CD1c-positive myeloid dendritic cell (primary cell): ENCODE results near the gene SUMO3.

Source experiments
- DNase-seq: peaks from one replicate; pipeline ENCODE4 v3.0.0-alpha.2; 2016; ENCODE audit errors: extremely low spot score

SUMO3 gene

DNA sequence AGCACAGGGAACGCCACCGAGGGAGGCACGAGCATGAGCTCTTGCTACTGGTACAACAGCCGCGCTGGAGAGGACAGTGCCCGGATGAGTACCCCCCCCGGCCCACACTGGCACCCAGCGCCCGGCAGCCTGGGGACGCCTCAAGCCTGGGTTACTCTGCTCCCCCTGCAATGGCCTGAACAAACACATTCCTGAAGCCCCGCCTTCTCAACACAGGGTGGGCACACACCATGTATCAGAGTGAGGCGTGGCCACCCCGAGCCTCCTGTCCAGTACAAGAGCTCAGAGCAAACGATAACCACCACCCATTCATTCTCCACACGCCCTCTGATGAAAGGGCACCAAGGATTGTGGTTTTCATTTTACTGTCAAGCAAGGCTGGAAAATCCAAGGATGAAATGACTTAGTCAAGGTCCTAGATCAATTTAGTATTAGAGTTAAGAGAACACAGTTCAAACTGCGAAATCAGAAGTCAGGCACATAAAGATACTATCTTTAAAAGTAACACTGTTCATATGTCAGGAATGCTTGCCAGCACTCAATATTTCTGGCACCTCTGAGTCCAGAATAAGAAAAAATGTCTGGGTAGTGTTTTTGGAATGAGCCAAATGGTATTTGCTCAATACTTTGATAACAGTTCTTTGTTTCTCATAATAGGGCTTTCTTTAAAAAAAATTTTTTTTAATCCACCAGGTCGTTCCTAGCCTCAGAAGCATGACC is 38.3 kb downstream of the SUMO3 start:
- no peak for DNase-seq

DNA sequence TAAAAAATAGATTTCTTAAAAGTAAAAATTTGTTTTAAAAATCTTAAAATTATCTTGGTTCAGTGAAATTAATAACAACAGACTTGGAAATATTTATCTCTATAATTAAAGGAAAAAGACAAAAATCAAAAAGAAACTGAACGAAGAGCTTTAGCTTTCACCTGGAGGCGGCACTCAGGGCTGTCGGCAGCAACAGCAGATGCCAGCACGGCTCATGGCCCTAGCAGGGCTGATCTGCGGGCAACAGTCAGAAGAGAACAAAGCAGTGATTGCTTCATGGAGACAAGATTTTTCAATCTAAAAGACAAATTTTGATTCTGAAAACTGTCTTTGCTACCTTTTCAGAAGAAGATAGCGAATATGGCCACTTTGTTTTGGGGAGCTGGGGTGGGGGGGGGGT is 38.9 kb downstream of the SUMO3 start:
- no peak for DNase-seq

DNA sequence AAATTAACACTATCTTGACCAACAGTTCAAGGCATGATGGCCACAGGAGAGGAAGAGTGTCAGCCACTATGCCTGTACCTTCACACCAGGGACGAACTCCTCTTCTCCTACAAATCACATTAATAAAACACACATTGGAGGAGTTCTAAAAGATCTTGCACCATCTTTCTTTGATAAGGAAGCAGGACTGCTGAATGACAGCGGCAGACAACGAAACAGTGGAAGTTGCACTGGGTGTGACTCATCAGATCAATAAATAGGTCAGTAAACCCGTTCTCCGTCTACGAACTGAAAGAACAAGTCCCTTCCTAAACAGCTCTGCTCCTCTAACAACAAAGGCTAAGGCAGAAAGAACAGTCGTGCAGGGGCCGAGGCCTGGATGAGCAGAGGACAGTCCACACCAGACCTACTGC is 39.4 kb downstream of the SUMO3 start:
- no peak for DNase-seq

DNA sequence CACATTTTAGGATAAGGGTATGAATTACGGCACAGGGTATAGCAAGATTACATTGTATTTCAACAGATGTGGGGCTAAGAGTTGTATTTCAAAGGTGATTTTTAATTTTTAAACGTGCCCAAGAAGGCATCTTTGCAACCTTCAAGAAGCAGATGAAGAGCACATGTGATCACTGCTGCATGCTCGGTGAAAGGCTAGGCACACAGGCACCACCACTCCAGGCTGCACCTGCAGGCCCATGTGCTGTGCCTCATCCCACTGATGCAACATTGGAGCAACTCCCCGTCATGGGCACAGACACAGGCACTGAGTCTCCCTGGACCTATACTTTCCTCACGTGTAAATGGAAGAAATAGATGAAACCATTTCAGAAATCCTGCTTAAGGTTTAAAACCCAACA is 39.8 kb downstream of the SUMO3 start:
- DNase-seq, result no peak

DNA sequence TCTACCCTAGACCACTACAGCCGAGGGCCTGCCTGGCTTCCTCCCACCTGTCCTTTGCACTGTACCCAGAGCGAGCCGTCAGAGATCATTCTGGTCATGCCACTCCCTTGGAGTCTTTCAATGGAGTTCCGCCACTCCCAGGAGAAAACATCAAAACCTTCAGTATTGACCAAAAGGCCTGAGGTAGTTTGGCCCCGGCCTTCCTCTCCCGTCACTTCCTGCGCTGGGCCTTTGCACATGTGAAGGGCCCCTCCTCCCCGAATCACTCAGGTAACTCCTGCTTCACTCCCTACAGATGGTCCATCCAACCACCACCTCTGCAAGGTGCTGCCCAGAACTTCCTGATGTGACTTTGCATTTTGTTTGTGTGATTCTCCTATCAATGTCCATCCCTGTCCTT is 42.9 kb downstream of the SUMO3 start:
- no peak for DNase-seq

DNA sequence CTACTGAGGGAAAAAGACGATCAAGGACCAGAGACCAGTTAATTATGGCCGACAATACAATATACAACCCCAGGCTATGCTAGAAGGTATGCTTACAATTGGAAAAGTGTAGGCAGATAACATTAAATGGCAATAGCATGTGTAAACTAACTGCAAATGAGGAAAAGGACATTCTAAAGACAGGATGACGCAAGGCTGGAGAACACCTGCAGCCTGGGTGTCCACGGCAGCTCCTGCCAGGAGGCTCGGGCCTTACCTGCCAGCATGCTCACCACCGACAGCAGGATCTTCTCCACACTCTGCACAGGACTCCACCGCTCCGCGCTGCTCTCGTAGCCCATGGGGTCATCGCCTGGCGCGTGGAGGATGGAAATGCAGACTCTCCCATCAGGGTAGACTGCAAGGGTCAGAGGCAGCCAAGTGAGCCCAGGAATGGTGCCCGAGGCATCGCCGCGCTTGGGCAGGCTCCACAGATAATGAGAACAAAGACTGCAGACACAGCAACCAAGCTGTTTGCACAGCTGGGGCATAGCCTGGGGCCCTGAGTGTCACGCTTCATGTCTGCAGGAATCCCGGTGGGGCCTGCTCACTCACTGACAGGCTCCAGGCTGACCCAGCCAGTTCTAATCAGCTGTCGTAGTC is 44.5 kb downstream of the SUMO3 start:
- DNase-seq, result no peak

DNA sequence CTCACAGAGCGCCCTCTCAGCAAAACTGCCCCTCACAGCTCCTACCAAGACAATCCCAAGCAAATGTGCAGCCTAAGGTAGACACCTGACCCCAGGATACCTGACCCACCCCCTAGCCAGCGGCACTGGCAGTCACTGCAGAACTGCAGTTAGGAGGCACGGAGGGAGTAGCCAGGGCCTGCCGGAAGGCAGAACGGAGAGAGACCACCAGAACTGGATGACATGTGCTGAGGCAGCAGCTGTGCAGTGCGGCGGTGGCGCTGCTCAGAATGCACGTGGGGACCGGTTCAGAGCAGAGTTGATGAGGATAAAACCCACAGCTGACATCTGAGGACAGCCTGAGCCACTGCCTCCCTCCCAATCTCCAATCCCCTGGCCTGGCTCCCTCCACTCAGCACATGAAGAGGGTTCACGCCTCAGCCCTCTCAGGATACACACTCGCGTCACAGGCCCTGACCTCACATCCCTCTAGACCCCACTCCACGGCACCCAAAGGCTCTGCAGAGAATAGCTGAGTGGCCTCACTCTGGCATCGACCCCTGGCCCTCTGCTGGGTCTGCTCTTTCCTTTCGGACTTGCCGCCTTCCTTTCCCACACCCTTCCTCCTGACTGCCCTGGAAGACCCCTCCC is 45.9 kb downstream of the SUMO3 start:
- DNase-seq, result no peak

DNA sequence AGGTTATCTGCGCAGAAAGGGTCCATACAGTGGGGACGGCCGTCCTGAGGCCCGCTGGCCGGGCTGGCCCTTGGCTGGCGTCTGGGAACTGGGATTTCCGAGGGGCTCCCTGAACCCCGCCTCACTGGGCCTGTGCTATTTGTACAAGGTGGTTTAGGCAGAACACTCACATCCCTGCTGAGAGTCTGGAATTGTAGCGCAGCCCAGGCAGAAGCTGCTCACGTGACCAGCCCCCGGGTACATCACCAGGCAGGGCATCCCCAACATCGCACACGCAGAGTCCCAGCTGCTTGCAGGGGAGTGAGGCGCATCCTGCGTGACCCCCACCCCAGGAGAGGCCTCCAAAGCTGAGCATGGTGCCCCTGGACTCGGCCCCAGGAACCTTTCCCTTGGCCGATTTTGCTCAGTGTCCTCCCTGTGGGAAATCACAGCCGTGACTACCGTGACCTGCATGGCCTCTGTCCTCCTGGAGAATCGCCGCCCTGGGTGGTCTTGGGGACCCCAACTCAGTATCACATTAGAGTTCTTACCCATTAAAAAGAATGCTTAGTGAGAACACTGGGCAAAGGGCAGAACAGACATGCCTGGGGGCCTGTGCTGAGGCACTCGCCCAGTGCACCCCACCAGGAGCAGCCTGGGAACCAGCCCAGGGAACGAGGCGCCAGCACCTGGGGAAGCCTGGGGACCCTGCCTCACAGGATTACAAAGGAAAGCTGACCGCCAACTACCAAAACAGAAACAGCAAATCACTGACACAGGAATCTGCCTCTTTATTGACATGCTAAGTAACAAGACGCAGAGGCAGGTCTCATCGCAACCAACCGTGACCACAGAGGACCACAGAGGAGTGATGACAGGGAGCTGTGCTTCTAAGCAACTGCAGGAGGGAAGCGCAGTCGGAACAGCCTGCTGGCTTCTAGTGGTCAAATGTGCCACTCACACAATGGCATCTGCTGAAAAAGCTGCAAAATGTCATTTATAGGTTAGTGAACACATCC is 49.7 kb downstream of the SUMO3 start:
- DNase-seq, result no peak

DNA sequence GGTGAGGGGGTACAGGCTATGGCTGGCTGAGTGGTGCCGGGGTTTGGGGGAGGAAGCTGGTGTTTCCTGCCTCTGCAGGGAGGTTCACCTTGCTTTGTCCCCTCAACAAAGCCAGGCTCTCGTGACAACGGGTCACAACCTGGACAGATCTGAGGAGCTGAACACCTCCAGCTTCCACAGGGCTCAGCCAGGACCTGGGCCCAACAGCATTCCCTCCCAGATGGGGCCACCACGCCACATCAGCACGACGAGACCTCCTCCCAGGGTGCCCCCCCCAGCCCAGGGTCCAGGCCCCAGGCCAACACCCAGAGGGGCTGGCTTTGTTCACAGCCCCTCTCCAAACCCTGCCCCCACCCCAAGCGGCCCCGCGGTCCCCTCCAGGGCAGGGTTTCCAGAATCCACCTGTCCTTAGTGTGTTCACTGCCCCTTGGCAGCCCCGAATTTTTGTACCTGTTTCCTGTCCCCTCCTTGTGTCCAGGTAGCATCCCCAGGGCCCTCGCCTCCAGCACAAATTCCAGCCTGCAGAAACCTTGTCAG is 51.0 kb downstream of the SUMO3 start:
- DNase-seq, result no peak

DNA sequence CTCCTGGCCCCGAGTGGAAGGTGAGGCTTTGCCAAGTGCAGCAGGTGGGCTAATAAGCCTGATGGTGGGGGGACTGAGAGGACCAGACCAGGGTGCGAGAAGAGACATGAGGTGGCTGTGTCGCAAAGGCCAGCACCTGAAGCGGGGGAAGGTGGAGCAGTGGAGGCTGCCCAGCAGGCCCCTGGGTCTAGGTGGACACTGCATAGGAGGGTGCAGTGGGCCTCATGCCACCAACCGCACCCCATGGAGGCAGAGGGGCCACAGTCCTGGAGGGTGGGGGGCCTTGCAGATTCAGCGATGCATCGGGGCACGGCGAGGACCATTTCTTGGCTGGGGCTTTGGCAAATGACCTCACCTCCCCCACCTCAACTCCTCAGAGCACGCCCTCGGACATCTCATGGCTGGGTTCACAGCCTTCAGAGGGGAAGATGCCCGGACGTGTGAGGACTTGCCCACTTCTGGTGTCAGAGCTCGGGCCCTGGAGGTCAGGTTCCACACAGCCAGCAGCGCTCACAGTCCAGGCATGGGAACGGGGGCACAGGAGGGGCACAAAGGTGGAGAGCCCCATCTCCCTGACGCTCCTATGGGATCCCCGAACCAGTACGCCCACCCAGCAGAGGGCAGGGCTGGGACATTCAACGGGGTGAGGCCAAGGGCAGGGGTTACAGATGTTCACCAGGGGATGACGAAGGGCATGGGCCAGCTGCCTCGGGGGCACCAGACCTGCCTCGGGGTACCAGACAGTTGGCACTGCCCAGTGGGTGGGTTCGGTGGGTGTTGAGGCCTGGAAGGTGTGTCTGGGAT is 51.6 kb downstream of the SUMO3 start:
- no peak for DNase-seq

DNA sequence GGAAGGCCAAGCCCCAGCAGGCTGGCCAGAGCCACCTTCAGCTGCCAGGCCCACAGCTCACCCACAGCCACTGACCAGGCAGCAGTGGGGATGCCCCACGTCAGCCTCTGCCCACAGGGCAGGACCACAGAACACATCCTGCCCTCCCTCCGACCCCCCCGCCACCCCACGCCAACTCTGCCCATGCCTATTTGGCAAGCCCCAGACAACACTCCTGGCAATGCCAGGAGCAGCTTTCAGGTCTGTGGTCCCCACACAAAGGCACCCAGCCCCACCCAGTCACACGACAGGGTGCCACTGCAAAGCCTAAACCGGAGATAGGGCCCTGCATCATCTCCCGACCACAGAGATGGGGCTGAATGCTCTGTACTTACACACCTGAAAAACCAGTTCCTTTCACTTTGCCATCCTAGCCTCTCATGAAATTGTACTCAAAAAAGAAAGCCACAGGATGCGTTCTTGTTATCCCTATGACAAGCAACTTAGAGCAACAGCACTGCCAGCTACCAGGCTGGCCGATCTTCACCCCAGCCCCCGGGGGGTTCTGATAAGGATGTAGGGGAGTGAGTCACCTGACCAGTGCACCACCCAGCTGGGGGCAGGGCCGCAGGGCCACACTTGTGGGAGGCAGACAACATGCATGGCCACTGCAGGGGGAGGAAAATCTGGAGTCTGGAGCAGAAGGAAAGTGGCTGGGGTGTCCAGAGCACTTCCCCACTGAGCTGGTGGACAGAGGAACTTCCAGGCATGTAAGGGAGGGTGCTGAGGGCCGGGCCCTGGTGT is 52.4 kb downstream of the SUMO3 start:
- DNase-seq, result no peak

DNA sequence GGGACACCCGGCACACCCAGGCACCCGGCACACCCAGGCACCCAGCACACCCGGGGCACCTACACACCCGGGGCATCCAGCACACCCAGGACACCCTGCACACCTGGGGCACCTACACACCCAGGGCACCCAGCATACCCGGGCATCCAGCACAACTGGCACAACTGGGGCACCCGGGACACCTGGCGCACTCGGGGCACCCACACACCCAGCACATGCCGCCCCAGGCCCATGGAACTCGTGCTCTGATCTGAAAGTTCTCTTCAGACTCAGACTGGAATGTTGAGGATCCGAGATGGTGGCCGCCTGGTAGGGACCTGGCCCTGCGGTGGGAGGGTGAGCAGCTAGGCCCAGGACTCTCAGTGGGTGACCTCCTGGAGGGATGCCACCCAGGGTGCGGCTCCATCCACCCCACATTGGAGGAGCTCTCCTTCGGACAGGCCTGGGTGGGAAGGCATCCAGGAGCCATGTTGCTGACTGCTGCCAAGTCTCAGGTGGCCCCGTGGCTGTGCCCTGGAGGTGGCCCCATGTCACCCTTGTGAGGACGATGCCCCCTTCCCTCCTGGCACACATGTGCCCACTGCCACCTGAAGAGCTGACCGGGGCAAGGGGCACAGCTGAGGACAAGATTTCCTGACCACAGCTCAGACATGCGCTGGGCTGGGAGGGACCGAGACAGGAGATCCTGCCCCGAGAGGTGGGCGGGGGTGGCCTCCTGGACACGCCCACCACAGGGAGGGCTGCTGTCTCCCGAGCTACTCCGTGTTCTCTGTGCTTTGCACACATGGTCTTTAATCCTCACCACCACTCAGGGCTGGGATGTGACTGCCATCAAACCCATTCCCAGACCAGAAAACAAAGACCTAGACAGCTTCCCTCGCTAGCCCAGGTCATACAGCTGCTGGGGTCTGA is 53.3 kb downstream of the SUMO3 start:
- DNase-seq, result no peak

DNA sequence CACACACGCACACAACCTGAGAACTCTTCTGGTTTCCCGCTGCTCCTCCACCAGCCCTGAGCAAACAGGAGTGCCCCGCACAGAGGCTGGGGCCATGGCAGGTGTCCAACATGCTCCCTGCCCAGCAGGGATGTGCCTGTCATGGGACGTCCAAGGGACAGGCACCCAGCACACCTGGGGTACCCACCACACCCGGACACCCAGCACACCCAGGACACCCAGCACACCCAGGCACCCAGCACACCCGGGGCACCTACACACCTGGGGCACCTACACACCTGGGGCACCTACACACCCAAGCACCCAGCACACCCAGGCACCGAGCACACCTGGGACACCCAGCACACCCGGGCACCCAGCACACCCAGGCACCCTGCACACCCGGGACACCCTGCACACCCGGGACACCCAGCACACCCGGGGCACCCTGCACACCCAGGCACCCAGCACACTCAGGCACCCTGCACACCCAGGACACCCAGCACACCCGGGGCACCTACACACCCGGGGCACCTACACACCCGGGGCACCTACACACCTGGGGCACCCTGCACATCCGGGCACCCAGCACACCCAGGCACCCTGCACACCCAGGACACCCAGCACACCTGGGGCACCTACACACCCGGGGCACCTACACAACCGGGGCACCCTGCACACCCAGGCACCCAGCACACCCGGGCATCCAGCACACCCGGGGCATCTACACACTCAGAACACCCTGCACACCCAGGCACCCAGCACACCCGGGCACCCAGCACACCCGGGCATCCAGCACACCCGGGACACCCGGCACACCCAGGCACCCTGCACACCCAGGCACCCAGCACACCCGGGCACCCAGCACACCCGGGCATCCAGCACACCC is 54.2 kb downstream of the SUMO3 start:
- no peak for DNase-seq

DNA sequence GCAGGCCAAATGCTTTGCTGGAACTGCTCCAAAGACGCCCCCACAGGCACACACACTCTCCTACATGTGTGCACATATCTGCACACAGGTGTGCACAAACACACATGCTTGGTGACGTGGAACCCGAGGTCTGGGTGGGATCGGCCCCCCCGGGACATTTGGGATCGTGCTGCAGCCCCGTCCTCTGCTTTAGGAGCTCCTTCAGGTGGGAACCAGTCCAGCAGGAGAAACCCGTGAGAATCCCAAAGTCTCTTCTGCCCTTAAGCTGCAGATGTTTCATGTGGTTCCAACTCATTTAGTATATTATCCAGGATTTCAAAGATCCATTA is 54.8 kb downstream of the SUMO3 start:
- no peak for DNase-seq

DNA sequence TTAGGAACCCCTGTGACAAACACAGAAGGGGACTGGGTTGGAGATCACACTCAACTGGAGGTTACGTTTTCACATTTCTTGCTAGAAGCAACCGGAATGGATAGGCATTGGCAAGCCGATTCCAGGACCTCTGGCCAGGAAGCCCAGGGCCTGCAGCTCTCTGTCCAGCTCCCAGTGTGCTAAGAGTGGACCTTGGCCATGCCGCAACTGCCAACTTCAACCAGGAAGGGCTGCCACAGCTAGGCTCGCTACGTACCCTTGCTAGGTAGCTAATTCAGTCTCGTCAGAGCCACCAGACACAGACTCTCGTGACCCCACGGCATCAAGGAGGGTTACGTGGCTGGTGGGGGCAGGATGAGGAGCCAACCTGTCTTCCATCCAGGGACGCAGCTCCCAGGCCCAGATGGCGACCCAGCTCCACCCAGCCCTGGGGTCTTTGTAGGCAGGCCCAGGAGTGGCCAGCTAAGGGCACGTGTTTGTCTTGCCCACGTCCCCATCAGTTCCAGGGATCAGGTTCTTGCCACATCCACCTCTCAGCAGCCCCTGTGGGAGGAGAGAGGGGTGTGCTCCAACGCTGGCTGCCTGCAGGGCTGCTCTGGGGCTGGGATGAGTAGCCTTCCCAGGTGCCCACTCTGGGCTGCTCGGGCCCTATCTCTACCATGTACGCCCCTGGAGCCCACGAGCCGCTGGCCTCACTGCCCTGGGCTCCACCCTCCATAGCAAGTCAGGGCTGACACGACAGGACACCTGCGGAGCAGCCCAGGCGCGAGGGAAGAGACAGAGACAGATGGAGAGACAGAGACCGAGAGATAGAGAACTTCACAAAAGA is 55.4 kb downstream of the SUMO3 start:
- no peak for DNase-seq

DNA sequence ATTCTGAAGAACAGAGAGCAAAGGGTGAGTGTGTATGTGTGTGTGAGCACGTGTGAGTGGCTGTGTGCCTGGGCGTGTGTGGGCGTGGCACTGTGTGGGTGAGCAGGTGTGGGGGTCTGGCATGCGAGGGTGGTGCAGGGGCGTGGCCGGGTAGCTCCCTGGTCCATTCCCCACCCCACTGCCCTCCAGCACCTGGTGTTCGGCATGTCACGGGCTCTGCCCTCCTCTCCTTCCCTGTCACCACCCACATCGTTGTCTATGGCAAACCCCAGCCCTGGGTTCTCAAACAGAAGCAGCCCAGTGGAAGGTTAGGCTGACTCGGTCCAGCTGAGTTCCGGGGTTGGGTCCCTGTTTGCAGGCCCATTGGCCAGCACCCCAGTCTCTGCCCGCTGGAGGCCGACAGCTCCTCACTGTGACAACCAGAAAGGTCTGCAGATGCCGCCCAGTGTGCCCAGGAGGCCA is 56.1 kb downstream of the SUMO3 start:
- DNase-seq, result no peak
